CD4-positive, alpha-beta memory T cell (primary cell): Measurements from ENCODE around the gene CFAP410. TPM values are rescaled to one million over a fixed set of nuclear protein-coding genes. Genes with fewer than 3 reads are reported as not detected.

Source experiments
- CTCF ChIA-PET: fragments of 350-600 bp; sonication (Branson Sonifier 250); formaldehyde crosslinking; loops from one replicate; lab custom pipeline; 2021; ENCODE audit warnings: inconsistent platforms; ENCODE audit not compliant: partially characterized antibody; lab: Charles Lee
- POLR2A ChIA-PET: fragments of 350-600 bp; sonication (Branson Sonifier 250); formaldehyde crosslinking; loops from one replicate; lab custom pipeline; 2021; ENCODE audit not compliant: partially characterized antibody; lab: Charles Lee
- DNase-seq, 5 donors: peaks; one replicate each; pipeline versions ENCODE4 v3.0.0 to v3.0.0-alpha.2; 2020 to 2022; ENCODE audit warnings: mixed read lengths in 1 of 5
- H3K27ac ChIP-seq: one replicate; pipeline ENCODE4 v1.7.0; 2013; ENCODE audit warnings: low read depth, low read length
- H3K27me3 ChIP-seq: 2 replicates; pipeline ENCODE4 v1.7.0; 2013; ENCODE audit warnings: mild to moderate bottlenecking, low read length, moderate library complexity; ENCODE audit not compliant: insufficient read depth
- H3K36me3 ChIP-seq: 2 replicates; pipeline ENCODE4 v1.7.0; 2013; ENCODE audit warnings: mild to moderate bottlenecking, low read length, moderate library complexity; ENCODE audit not compliant: insufficient read depth
- H3K4me1 ChIP-seq: 2 replicates; pipeline ENCODE4 v1.7.0; 2013; ENCODE audit warnings: mild to moderate bottlenecking, low read length, moderate library complexity; ENCODE audit not compliant: insufficient read depth
- H3K4me3 ChIP-seq, 2 donors: one replicate each; pipeline ENCODE4 v1.7.0; 2013; ENCODE audit warnings: low read length in 2 of 2, mild to moderate bottlenecking in 1 of 2
- H3K9me3 ChIP-seq, 2 donors: one replicate each; pipeline ENCODE4 v1.7.0; 2013; ENCODE audit warnings: low read length in 2 of 2, control low read depth in 1 of 2; ENCODE audit not compliant: control insufficient read depth in 1 of 2
- H3K27ac Mint-ChIP-seq, 7 donors: one replicate each; pipeline ENCODE4 v1.8.0; 2020 to 2021; ENCODE audit warnings: mixed read lengths in 7 of 7, mild to moderate bottlenecking in 6 of 7, inconsistent platforms in 3 of 7, moderate library complexity in 3 of 7
- H3K27me3 Mint-ChIP-seq, 2 donors: one replicate each; pipeline ENCODE4 v1.8.0; 2020 to 2021; ENCODE audit warnings: mixed read lengths in 2 of 2
- H3K36me3 Mint-ChIP-seq, 2 donors: one replicate each; pipeline ENCODE4 v1.8.0; 2020 to 2021; ENCODE audit warnings: mixed read lengths in 2 of 2, inconsistent platforms in 1 of 2, mild to moderate bottlenecking in 1 of 2
- H3K4me1 Mint-ChIP-seq, 4 donors: one replicate each; pipeline ENCODE4 v1.8.0; 2020 to 2021; ENCODE audit warnings: mixed read lengths in 4 of 4, mild to moderate bottlenecking in 1 of 4
- H3K4me3 Mint-ChIP-seq, 8 donors: one replicate each; pipeline ENCODE4 v1.8.0; 2020 to 2021; ENCODE audit warnings: mixed read lengths in 8 of 8, mild to moderate bottlenecking in 7 of 8, moderate library complexity in 6 of 8, inconsistent platforms in 3 of 8
- H3K9me3 Mint-ChIP-seq, 8 donors: one replicate each; pipeline ENCODE4 v1.8.0; 2020 to 2021; ENCODE audit warnings: mixed read lengths in 8 of 8, mild to moderate bottlenecking in 5 of 8, inconsistent platforms in 3 of 8, moderate library complexity in 1 of 8
- intact Hi-C: fragments of 100-400 bp; cut with micrococcal nuclease; formaldehyde crosslinking; loops from one replicate; pipeline ENCODE4 v1.15.1; 2023
- polyA plus RNA-seq, 2 donors: library from polyadenylated mRNA; unstranded; fragments of 300-500 nt; fragmentation: Illumina TruSeq; gene quantifications; one replicate each; pipeline ENCODE4 v1.2.3, GENCODE V29; 2021
- total RNA-seq, 2 experiments: library from RNA; stranded (reverse); gene quantifications; one replicate each; pipeline ENCODE4 v1.2.3, GENCODE V29; 2021

CFAP410 gene
- total and polyA plus RNA-seq, 4 experiments from 2014 or later, result 20.1 to 55.2 (median 42.0) TPM

- H3K4me3 Mint-ChIP-seq, result no peak overlapping the region
- DNase-seq, result no peak
- ChIA-PET POLR2A (no interaction called here), CTCF (no interaction called here)
- no peak overlapping the region for H3K27ac ChIP-seq
- H3K36me3 ChIP-seq, result no peaks in the 10 kb centered on the region
- H3K9me3 Mint-ChIP-seq, result peaks cover 0 to 30% (median 22%) of the 10 kb centered on the region in 8 donors
- H3K9me3 ChIP-seq, result peaks cover 0 to 3% of the 10 kb centered on the region in 2 donors
- peaks cover 8 to 15% (median 11%) of the 10 kb centered on the region in 4 donors for H3K4me1 Mint-ChIP-seq
- H3K27me3 Mint-ChIP-seq, result no peaks in the 10 kb centered on the region
- no peak overlapping the region for H3K4me3 ChIP-seq
- no peaks in the 10 kb centered on the region for H3K27me3 ChIP-seq
- H3K36me3 Mint-ChIP-seq, result peaks cover 12 to 14% of the 10 kb centered on the region in 2 donors
- peaks cover 8% of the 10 kb centered on the region for H3K4me1 ChIP-seq
- H3K27ac Mint-ChIP-seq, result no peak overlapping the region
- intact Hi-C loops, result no loop called here
Measured at GRCh38 chr21:44379991-44380865, 41.0 kb upstream of the CFAP410 start.

DNA sequence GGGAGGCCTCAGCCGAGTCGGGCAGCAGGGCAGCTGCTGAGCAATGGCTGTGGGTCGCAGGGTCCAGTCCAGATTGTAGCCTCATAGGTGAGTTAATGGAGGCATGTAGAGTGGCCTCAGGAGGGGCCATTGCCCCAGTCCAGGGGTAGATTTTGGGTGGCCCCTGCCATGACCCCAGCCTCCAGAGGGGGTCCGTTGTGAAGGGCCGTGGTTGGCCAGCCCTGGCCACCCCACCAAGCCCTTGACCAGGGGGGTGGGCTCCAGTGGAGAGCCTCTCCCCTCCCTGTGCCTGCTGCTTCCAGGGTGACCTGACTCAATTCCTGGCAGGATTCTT is 40.3 kb upstream of the CFAP410 start:
- no peaks in the 10 kb centered on the region for H3K27me3 Mint-ChIP-seq
- H3K36me3 ChIP-seq, result no peaks in the 10 kb centered on the region
- H3K4me3 ChIP-seq, result no peak overlapping the region
- no peak overlapping the region for H3K27ac Mint-ChIP-seq
- H3K9me3 Mint-ChIP-seq, result peaks cover 0 to 22% (median 15%) of the 10 kb centered on the region in 8 donors
- H3K27ac ChIP-seq, result no peak overlapping the region
- no peaks in the 10 kb centered on the region for H3K27me3 ChIP-seq
- ChIA-PET CTCF (no interaction called here), POLR2A (no interaction called here)
- H3K9me3 ChIP-seq, result no peaks in the 10 kb centered on the region
- intact Hi-C loops, result no loop called here
- peaks cover 11 to 20% (median 16%) of the 10 kb centered on the region in 4 donors for H3K4me1 Mint-ChIP-seq
- DNase-seq, result no peak
- peaks cover 9 to 14% of the 10 kb centered on the region in 2 donors for H3K36me3 Mint-ChIP-seq
- H3K4me1 ChIP-seq, result peaks cover 16% of the 10 kb centered on the region
- no peak overlapping the region for H3K4me3 Mint-ChIP-seq

- peaks cover 0 to 16% (median 12%) of the 10 kb centered on the region in 8 donors for H3K9me3 Mint-ChIP-seq
- no peaks in the 10 kb centered on the region for H3K27me3 Mint-ChIP-seq
- no peak for DNase-seq
- no peak overlapping the region for H3K27ac ChIP-seq
- H3K36me3 Mint-ChIP-seq, result peaks cover 8 to 13% of the 10 kb centered on the region in 2 donors
- H3K4me3 Mint-ChIP-seq, result no peak overlapping the region
- H3K27me3 ChIP-seq, result no peaks in the 10 kb centered on the region
- H3K9me3 ChIP-seq, result no peaks in the 10 kb centered on the region
- peaks cover 18% of the 10 kb centered on the region for H3K4me1 ChIP-seq
- no peak overlapping the region for H3K27ac Mint-ChIP-seq
- POLR2A ChIA-PET, result no interaction called here
- peaks cover 11 to 21% (median 16%) of the 10 kb centered on the region in 4 donors for H3K4me1 Mint-ChIP-seq
- intact Hi-C loops, result no loop called here
- H3K36me3 ChIP-seq, result no peaks in the 10 kb centered on the region
- H3K4me3 ChIP-seq, result no peak overlapping the region
- CTCF ChIA-PET, result no interaction called here
Measured at GRCh38 chr21:44378646-44379514, 39.7 kb upstream of the CFAP410 start.

GRCh38 chr21:44377922-44378645 is 38.9 kb upstream of the CFAP410 start:
- Histone ChIP-seq H3K36me3 (no peaks in the 10 kb centered on the region), H3K9me3 (no peaks in the 10 kb centered on the region), H3K4me1 (peaks cover 18% of the 10 kb centered on the region), H3K27me3 (no peaks in the 10 kb centered on the region), H3K27ac (no peak overlapping the region), H3K4me3 (no peak overlapping the region)
- H3K4me1 Mint-ChIP-seq, result peaks cover 14 to 25% (median 18%) of the 10 kb centered on the region in 4 donors
- no peak for DNase-seq
- intact Hi-C loops, result no loop called here
- peaks cover 4 to 6% of the 10 kb centered on the region in 2 donors for H3K36me3 Mint-ChIP-seq
- H3K27me3 Mint-ChIP-seq, result no peaks in the 10 kb centered on the region
- ChIA-PET POLR2A (no interaction called here), CTCF (no interaction called here)
- H3K4me3 Mint-ChIP-seq, result no peak overlapping the region
- H3K27ac Mint-ChIP-seq, result no peak overlapping the region
- H3K9me3 Mint-ChIP-seq, result peaks cover 0 to 9% (median 5%) of the 10 kb centered on the region in 8 donors

- Histone ChIP-seq H3K27me3 (no peaks in the 10 kb centered on the region), H3K27ac (no peak overlapping the region), H3K9me3 (no peaks in the 10 kb centered on the region), H3K4me1 (peaks cover 18% of the 10 kb centered on the region), H3K4me3 (no peak overlapping the region), H3K36me3 (no peaks in the 10 kb centered on the region)
- Mint-ChIP-seq H3K4me1 (peaks cover 14 to 25% (median 18%) of the 10 kb centered on the region in 4 donors), H3K9me3 (peaks cover 0 to 9% (median 4%) of the 10 kb centered on the region in 8 donors), H3K27me3 (no peaks in the 10 kb centered on the region), H3K27ac (no peak overlapping the region), H3K36me3 (peaks cover 4 to 6% of the 10 kb centered on the region in 2 donors), H3K4me3 (no peak overlapping the region)
- intact Hi-C loops, result no loop called here
- no peak for DNase-seq
- ChIA-PET CTCF (no interaction called here), POLR2A (no interaction called here)
Measured at GRCh38 chr21:44377201-44377921, 38.2 kb upstream of the CFAP410 start.

GRCh38 chr21:44376606-44377005 is 37.4 kb upstream of the CFAP410 start:
- H3K4me1 ChIP-seq, result peaks cover 18% of the 10 kb centered on the region
- DNase-seq, result no peak
- peaks cover 0 to 4% (median 0%) of the 10 kb centered on the region in 8 donors for H3K9me3 Mint-ChIP-seq
- H3K27ac ChIP-seq, result no peak overlapping the region
- H3K4me3 Mint-ChIP-seq, result no peak overlapping the region
- no peaks in the 10 kb centered on the region for H3K27me3 ChIP-seq
- H3K9me3 ChIP-seq, result no peaks in the 10 kb centered on the region
- intact Hi-C loops, result no loop called here
- ChIA-PET POLR2A (no interaction called here), CTCF (no interaction called here)
- H3K27me3 Mint-ChIP-seq, result no peaks in the 10 kb centered on the region
- H3K36me3 ChIP-seq, result no peaks in the 10 kb centered on the region
- H3K27ac Mint-ChIP-seq, result no peak overlapping the region
- H3K4me1 Mint-ChIP-seq, result peaks cover 14 to 25% (median 18%) of the 10 kb centered on the region in 4 donors
- H3K4me3 ChIP-seq, result no peak overlapping the region
- H3K36me3 Mint-ChIP-seq, result no peaks in the 10 kb centered on the region
